GM18502 (cell line): ENCODE results near the gene NR5A2.

ENCODE experiments used
- ATAC-seq: cut with Tn5 transposase; IDR thresholded peaks from one replicate; pipeline ENCODE4 v1.9.1; 2021; ENCODE audit warnings: mild to moderate bottlenecking; ENCODE audit not compliant: unreplicated experiment, poor library complexity

The NR5A2 gene

GRCh38 chr1:200226268-200226968, 198.9 kb downstream of the NR5A2 start:
- ATAC-seq = peak; percentile 57

- ATAC-seq = peak; percentile 16
Measured at GRCh38 chr1:200226969-200227303, 199.4 kb downstream of the NR5A2 start.
